ENCODE data around the gene KRT26. TPM values are rescaled to one million over a fixed set of nuclear protein-coding genes. Genes with fewer than 3 reads are reported as not detected.

The KRT26 gene
- total and polyA plus RNA-seq, 2 of the 8 experiments (the other 6 are each of a cell fraction or from before 2014, with no cell fraction given), result not detected

DNA sequence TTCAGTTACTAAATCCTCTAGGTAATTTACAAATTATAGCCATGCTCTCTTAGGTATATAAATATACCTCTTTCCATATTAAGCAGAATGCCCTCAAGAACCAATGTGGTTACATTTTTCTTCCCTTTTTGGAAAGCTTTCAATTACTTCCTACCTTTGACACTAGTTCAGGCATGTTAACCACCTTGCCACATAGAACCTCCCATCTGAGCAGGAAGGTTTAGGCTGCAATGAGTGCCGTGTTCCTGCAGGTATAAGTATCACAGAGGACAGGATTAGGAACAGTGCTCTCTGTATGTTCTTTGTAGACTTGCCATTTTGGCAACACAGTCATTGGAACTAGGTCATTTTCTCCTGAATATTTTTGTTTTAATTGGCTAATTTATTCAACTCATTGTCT, 37.0 kb downstream of the KRT26 start (continued):
- TF ChIP-seq, protein P1, sequence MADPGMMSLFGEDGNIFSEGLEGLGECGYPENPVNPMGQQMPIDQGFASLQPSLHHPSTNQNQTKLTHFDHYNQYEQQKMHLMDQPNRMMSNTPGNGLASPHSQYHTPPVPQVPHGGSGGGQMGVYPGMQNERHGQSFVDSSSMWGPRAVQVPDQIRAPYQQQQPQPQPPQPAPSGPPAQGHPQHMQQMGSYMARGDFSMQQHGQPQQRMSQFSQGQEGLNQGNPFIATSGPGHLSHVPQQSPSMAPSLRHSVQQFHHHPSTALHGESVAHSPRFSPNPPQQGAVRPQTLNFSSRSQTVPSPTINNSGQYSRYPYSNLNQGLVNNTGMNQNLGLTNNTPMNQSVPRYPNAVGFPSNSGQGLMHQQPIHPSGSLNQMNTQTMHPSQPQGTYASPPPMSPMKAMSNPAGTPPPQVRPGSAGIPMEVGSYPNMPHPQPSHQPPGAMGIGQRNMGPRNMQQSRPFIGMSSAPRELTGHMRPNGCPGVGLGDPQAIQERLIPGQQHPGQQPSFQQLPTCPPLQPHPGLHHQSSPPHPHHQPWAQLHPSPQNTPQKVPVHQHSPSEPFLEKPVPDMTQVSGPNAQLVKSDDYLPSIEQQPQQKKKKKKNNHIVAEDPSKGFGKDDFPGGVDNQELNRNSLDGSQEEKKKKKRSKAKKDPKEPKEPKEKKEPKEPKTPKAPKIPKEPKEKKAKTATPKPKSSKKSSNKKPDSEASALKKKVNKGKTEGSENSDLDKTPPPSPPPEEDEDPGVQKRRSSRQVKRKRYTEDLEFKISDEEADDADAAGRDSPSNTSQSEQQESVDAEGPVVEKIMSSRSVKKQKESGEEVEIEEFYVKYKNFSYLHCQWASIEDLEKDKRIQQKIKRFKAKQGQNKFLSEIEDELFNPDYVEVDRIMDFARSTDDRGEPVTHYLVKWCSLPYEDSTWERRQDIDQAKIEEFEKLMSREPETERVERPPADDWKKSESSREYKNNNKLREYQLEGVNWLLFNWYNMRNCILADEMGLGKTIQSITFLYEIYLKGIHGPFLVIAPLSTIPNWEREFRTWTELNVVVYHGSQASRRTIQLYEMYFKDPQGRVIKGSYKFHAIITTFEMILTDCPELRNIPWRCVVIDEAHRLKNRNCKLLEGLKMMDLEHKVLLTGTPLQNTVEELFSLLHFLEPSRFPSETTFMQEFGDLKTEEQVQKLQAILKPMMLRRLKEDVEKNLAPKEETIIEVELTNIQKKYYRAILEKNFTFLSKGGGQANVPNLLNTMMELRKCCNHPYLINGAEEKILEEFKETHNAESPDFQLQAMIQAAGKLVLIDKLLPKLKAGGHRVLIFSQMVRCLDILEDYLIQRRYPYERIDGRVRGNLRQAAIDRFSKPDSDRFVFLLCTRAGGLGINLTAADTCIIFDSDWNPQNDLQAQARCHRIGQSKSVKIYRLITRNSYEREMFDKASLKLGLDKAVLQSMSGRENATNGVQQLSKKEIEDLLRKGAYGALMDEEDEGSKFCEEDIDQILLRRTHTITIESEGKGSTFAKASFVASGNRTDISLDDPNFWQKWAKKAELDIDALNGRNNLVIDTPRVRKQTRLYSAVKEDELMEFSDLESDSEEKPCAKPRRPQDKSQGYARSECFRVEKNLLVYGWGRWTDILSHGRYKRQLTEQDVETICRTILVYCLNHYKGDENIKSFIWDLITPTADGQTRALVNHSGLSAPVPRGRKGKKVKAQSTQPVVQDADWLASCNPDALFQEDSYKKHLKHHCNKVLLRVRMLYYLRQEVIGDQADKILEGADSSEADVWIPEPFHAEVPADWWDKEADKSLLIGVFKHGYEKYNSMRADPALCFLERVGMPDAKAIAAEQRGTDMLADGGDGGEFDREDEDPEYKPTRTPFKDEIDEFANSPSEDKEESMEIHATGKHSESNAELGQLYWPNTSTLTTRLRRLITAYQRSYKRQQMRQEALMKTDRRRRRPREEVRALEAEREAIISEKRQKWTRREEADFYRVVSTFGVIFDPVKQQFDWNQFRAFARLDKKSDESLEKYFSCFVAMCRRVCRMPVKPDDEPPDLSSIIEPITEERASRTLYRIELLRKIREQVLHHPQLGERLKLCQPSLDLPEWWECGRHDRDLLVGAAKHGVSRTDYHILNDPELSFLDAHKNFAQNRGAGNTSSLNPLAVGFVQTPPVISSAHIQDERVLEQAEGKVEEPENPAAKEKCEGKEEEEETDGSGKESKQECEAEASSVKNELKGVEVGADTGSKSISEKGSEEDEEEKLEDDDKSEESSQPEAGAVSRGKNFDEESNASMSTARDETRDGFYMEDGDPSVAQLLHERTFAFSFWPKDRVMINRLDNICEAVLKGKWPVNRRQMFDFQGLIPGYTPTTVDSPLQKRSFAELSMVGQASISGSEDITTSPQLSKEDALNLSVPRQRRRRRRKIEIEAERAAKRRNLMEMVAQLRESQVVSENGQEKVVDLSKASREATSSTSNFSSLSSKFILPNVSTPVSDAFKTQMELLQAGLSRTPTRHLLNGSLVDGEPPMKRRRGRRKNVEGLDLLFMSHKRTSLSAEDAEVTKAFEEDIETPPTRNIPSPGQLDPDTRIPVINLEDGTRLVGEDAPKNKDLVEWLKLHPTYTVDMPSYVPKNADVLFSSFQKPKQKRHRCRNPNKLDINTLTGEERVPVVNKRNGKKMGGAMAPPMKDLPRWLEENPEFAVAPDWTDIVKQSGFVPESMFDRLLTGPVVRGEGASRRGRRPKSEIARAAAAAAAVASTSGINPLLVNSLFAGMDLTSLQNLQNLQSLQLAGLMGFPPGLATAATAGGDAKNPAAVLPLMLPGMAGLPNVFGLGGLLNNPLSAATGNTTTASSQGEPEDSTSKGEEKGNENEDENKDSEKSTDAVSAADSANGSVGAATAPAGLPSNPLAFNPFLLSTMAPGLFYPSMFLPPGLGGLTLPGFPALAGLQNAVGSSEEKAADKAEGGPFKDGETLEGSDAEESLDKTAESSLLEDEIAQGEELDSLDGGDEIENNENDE (IDR thresholded peaks at IDR 0.05; ENCODE audit: insufficient replicate concordance, low read length), result no peak
- no peak for TF ChIP-seq KDM1A (IDR thresholded peaks at IDR 0.05; ENCODE audit: borderline replicate concordance, low read length)
- TF ChIP-seq, protein P2, sequence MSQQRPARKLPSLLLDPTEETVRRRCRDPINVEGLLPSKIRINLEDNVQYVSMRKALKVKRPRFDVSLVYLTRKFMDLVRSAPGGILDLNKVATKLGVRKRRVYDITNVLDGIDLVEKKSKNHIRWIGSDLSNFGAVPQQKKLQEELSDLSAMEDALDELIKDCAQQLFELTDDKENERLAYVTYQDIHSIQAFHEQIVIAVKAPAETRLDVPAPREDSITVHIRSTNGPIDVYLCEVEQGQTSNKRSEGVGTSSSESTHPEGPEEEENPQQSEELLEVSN (IDR thresholded peaks at IDR 0.05), result no peak
- TF ChIP-seq EP300 (IDR thresholded peaks at IDR 0.05; ENCODE audit: borderline replicate concordance in 1 of 2, low read depth in 2 of 2, low read length in 2 of 2), result no peak
- no peak for TF ChIP-seq CREB1 (IDR thresholded peaks at IDR 0.05)
- no peak for TF ChIP-seq EZH2 (IDR thresholded peaks at IDR 0.05; ENCODE audit: low read depth, low read length, severe bottlenecking)
- TF ChIP-seq KDM4A (IDR thresholded peaks at IDR 0.05; ENCODE audit: low read depth, low read length, severe bottlenecking), result no peak
- no peak for TF ChIP-seq NANOG (IDR thresholded peaks at IDR 0.05; ENCODE audit: insufficient read depth, low read depth, low read length, poor library complexity, severe bottlenecking)
- TF ChIP-seq HDAC2 (IDR thresholded peaks at IDR 0.05; ENCODE audit: borderline replicate concordance in 1 of 2, low read depth in 2 of 2, low read length in 2 of 2), result no peak
- TF ChIP-seq, protein P3, sequence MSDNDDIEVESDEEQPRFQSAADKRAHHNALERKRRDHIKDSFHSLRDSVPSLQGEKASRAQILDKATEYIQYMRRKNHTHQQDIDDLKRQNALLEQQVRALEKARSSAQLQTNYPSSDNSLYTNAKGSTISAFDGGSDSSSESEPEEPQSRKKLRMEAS (IDR thresholded peaks at IDR 0.05), result no peak
